ENCODE data around the gene MERTK.
A peak's percentile ranks its signal among the peaks of the same experiment; 100 is the strongest.

MERTK gene

GRCh38 chr2:111967018-111967417 lies 68.6 kb downstream of the MERTK start:
- Histone ChIP-seq H3K9me3 (no peaks in the 10 kb centered on the region), H3K27me3 (no peaks in the 10 kb centered on the region), H3K4me1 (peaks cover 3 to 45% (median 8%) of the 10 kb centered on the region in 4 donors), H3K36me3 (peaks cover 0 to 25% (median 19%) of the 10 kb centered on the region in 3 donors), H3K4me3 (no peak overlapping the region), H3K27ac (peak overlapping the region; percentile 17 to 38)
- intact Hi-C loops (cut with DNase I; ENCODE audit: low total_unique reads): no loop called here
- no peak for DNase-seq
- TF ChIP-seq CTCF (IDR thresholded peaks at IDR 0.05): no peak

- TF ChIP-seq CTCF (IDR thresholded peaks at IDR 0.05): no peak
- no peaks in the 10 kb centered on the region for H3K27me3 ChIP-seq
- peaks cover 4 to 64% (median 26%) of the 10 kb centered on the region in 4 donors for H3K4me1 ChIP-seq
- H3K4me3 ChIP-seq: no peak overlapping the region
- no peak for DNase-seq
- no peaks in the 10 kb centered on the region for H3K9me3 ChIP-seq
- peak overlapping the region; percentile 66 to 69 for H3K27ac ChIP-seq
- H3K36me3 ChIP-seq: peaks cover 1 to 20% (median 19%) of the 10 kb centered on the region in 3 donors
- intact Hi-C loops (cut with DNase I; ENCODE audit: low total_unique reads): no loop called here
Observed at GRCh38 chr2:111970453-111970852, 72.0 kb downstream of the MERTK start.

GRCh38 chr2:111972955-111973565 lies 74.7 kb downstream of the MERTK start:
- peaks cover 4 to 51% (median 24%) of the 10 kb centered on the region in 4 donors for H3K4me1 ChIP-seq
- intact Hi-C loops (cut with DNase I; ENCODE audit: low total_unique reads): no loop called here
- peaks cover 11 to 36% (median 18%) of the 10 kb centered on the region in 3 donors for H3K36me3 ChIP-seq
- peak overlapping the region; percentile 23 to 29 for H3K4me3 ChIP-seq
- no peaks in the 10 kb centered on the region for H3K9me3 ChIP-seq
- no peaks in the 10 kb centered on the region for H3K27me3 ChIP-seq
- TF ChIP-seq CTCF (IDR thresholded peaks at IDR 0.05): no peak
- DNase-seq: peak in 1 of 2 donors; percentile 73
- H3K27ac ChIP-seq: peak overlapping the region; percentile 66 to 79

- DNase-seq: no peak
- Histone ChIP-seq H3K27ac (peak overlapping the region; percentile 66 to 79), H3K36me3 (peaks cover 11 to 29% (median 11%) of the 10 kb centered on the region in 3 donors), H3K9me3 (no peaks in the 10 kb centered on the region), H3K4me3 (peak overlapping the region in 1 of 2 donors; percentile 29), H3K27me3 (no peaks in the 10 kb centered on the region), H3K4me1 (peaks cover 4 to 51% (median 24%) of the 10 kb centered on the region in 4 donors)
- no peak for TF ChIP-seq CTCF (IDR thresholded peaks at IDR 0.05)
- intact Hi-C loops (cut with DNase I; ENCODE audit: low total_unique reads): loop anchor here (2.0 kb wide), 1 partner anchor 69 kb away; no protein-coding TSS in a partner anchor
Observed at GRCh38 chr2:111973701-111974100, 75.3 kb downstream of the MERTK start.

GRCh38 chr2:111975053-111975552 lies 76.7 kb downstream of the MERTK start:
- H3K27me3 ChIP-seq: no peaks in the 10 kb centered on the region
- no peak overlapping the region for H3K4me3 ChIP-seq
- H3K4me1 ChIP-seq: peaks cover 4 to 49% (median 24%) of the 10 kb centered on the region in 4 donors
- H3K36me3 ChIP-seq: peaks cover 6 to 18% (median 11%) of the 10 kb centered on the region in 3 donors
- intact Hi-C loops (cut with DNase I; ENCODE audit: low total_unique reads): loop anchor here (2.0 kb wide), 1 partner anchor 70 kb away; no protein-coding TSS in a partner anchor
- peak; percentile 49 to 75 for DNase-seq
- TF ChIP-seq CTCF (IDR thresholded peaks at IDR 0.05): no peak
- H3K27ac ChIP-seq: peak overlapping the region; percentile 66 to 79
- H3K9me3 ChIP-seq: no peaks in the 10 kb centered on the region

Measured in tibial artery (tissue), 4 donors.